Measurements from ENCODE around the gene CAPZB. TPM values are rescaled to one million over a fixed set of nuclear protein-coding genes. Genes with fewer than 3 reads are reported as not detected.

CAPZB gene
- total RNA-seq, 2 donors from 2014 or later = 336 to 373 TPM

GRCh38 chr1:19397217-19397945, 88.0 kb downstream of the CAPZB start:
- H3K9me3 Mint-ChIP-seq = no peaks in the 10 kb centered on the region
- DNase-seq (no peak), ATAC-seq (replicated peaks in 1 of 2) (no peak)
- no peaks in the 10 kb centered on the region for H3K27me3 Mint-ChIP-seq (ENCODE audit: low read depth)
- peaks cover 4 to 6% of the 10 kb centered on the region in 2 donors for H3K36me3 Mint-ChIP-seq (ENCODE audit: insufficient read depth in 2 of 2)
- peaks cover 81% of the 10 kb centered on the region for H3K4me1 Mint-ChIP-seq (ENCODE audit: low read depth)
- no peak overlapping the region for H3K27ac Mint-ChIP-seq
- H3K4me3 Mint-ChIP-seq = no peak overlapping the region

GRCh38 chr1:19396280-19396679, 89.1 kb downstream of the CAPZB start:
- Mint-ChIP-seq H3K27me3 (ENCODE audit: low read depth) (no peaks in the 10 kb centered on the region), H3K36me3 (ENCODE audit: insufficient read depth in 2 of 2) (peaks cover 4 to 6% of the 10 kb centered on the region in 2 donors), H3K9me3 (no peaks in the 10 kb centered on the region), H3K4me1 (ENCODE audit: low read depth) (peaks cover 85% of the 10 kb centered on the region), H3K4me3 (no peak overlapping the region), H3K27ac (no peak overlapping the region)
- ATAC-seq (replicated peaks in 1 of 2) (no peak), DNase-seq (no peak)

GRCh38 chr1:19395678-19396192, 89.6 kb downstream of the CAPZB start:
- H3K27ac Mint-ChIP-seq = no peak overlapping the region
- DNase-seq (no peak), ATAC-seq (replicated peaks in 1 of 2) (no peak)
- no peaks in the 10 kb centered on the region for H3K27me3 Mint-ChIP-seq (ENCODE audit: low read depth)
- no peak overlapping the region for H3K4me3 Mint-ChIP-seq
- H3K4me1 Mint-ChIP-seq (ENCODE audit: low read depth) = peaks cover 85% of the 10 kb centered on the region
- no peaks in the 10 kb centered on the region for H3K9me3 Mint-ChIP-seq
- H3K36me3 Mint-ChIP-seq (ENCODE audit: insufficient read depth in 2 of 2) = peaks cover 4 to 6% of the 10 kb centered on the region in 2 donors

- Mint-ChIP-seq H3K9me3 (no peaks in the 10 kb centered on the region), H3K4me1 (ENCODE audit: low read depth) (peaks cover 85% of the 10 kb centered on the region), H3K27me3 (ENCODE audit: low read depth) (no peaks in the 10 kb centered on the region), H3K36me3 (ENCODE audit: insufficient read depth in 2 of 2) (peaks cover 0 to 3% of the 10 kb centered on the region in 2 donors), H3K4me3 (no peak overlapping the region), H3K27ac (peak overlapping the region; percentile 42)
- ATAC-seq (replicated peaks in 1 of 2) = no peak
- no peak for DNase-seq
These were observed 92.3 kb downstream of the CAPZB start for GRCh38 chr1:19393046-19393445.

GRCh38 chr1:19392221-19392620, 93.1 kb downstream of the CAPZB start:
- DNase-seq (no peak), ATAC-seq (replicated peaks in 1 of 2) (no peak)
- Mint-ChIP-seq H3K4me3 (peak overlapping the region; percentile 77 to 92), H3K4me1 (ENCODE audit: low read depth) (peaks cover 82% of the 10 kb centered on the region), H3K27ac (peak overlapping the region; percentile 97), H3K36me3 (ENCODE audit: insufficient read depth in 2 of 2) (peaks cover 0 to 3% of the 10 kb centered on the region in 2 donors), H3K9me3 (no peaks in the 10 kb centered on the region), H3K27me3 (ENCODE audit: low read depth) (no peaks in the 10 kb centered on the region)

- Mint-ChIP-seq H3K27ac (peak overlapping the region; percentile 97), H3K36me3 (ENCODE audit: insufficient read depth in 2 of 2) (peaks cover 0 to 3% of the 10 kb centered on the region in 2 donors), H3K4me3 (peak overlapping the region; percentile 77 to 92), H3K9me3 (no peaks in the 10 kb centered on the region), H3K27me3 (ENCODE audit: low read depth) (no peaks in the 10 kb centered on the region), H3K4me1 (ENCODE audit: low read depth) (peaks cover 82% of the 10 kb centered on the region)
- DNase-seq (no peak), ATAC-seq (replicated peaks in 1 of 2) (peak; percentile 20 to 23)
These were observed 93.8 kb downstream of the CAPZB start for GRCh38 chr1:19391596-19391981.

DNA sequence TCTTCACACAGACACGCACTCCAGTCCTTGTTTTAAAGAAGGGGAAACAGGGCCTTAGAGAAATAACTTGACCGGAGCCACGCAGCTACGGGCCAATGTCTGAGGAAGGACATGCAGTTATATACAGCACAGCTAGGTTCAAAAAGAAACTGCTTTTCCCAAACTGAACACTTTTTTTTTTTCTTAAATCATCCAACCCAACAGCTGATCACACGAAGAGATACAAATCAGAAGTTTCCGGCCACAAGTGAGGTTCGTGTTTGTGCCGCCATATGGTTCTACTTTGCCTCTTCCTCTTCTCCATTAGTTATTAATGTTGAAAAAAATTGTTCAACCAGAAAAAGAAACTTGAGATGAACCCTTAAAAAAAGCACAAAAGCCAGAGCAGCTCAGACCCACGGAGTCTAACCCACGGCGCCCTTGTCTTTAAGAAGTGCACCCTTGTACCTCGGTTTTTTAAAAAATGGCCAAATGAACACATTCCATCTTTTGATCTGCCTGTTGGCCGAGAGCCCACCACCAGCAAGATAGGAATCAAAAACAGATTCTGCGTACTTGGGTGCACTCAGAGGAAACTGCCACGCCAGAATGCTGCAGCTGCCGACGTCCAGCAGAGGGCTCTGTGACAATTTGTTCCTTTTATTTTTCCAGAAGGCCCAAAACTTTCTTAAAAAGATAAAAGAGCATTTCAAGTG, 94.3 kb downstream of the CAPZB start:
- ATAC-seq (replicated peaks in 1 of 2) (peak; percentile 60 to 61), DNase-seq (peak; percentile 42 to 57)
- H3K27me3 Mint-ChIP-seq (ENCODE audit: low read depth) = no peaks in the 10 kb centered on the region
- peak overlapping the region; percentile 77 to 92 for H3K4me3 Mint-ChIP-seq
- H3K27ac Mint-ChIP-seq = peak overlapping the region; percentile 97
- peaks cover 79% of the 10 kb centered on the region for H3K4me1 Mint-ChIP-seq (ENCODE audit: low read depth)
- peaks cover 0 to 3% of the 10 kb centered on the region in 2 donors for H3K36me3 Mint-ChIP-seq (ENCODE audit: insufficient read depth in 2 of 2)
- no peaks in the 10 kb centered on the region for H3K9me3 Mint-ChIP-seq

GRCh38 chr1:19390166-19390850, 95.0 kb downstream of the CAPZB start:
- Mint-ChIP-seq H3K9me3 (no peaks in the 10 kb centered on the region), H3K4me1 (ENCODE audit: low read depth) (peaks cover 72% of the 10 kb centered on the region), H3K4me3 (peak overlapping the region; percentile 77 to 92), H3K36me3 (ENCODE audit: insufficient read depth in 2 of 2) (peaks cover 0 to 3% of the 10 kb centered on the region in 2 donors), H3K27ac (peak overlapping the region; percentile 97), H3K27me3 (ENCODE audit: low read depth) (no peaks in the 10 kb centered on the region)
- ATAC-seq (replicated peaks in 1 of 2) = no peak
- DNase-seq = no peak

DNA sequence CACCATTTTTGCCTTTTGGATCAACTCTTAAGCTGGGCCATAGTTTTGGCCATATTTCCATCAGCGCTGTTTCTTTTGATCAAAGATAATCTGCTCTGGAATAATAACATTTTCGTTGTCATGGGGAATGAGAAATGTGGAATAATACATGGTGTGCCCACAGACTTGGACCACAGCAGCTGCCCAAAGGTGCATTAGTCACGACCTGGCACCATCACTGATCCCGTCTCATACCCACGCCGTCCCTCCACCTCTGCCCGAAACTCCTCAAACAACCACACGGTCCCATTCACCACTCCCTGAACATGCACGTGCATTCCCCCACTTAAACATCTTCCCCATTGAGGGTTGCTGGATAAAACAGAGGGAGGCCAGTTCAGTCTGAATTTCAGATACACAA, 96.4 kb downstream of the CAPZB start:
- H3K4me3 Mint-ChIP-seq = no peak overlapping the region
- H3K27ac Mint-ChIP-seq = peak overlapping the region; percentile 16
- H3K4me1 Mint-ChIP-seq (ENCODE audit: low read depth) = peaks cover 61% of the 10 kb centered on the region
- DNase-seq (no peak), ATAC-seq (replicated peaks in 1 of 2) (no peak)
- no peaks in the 10 kb centered on the region for H3K27me3 Mint-ChIP-seq (ENCODE audit: low read depth)
- H3K9me3 Mint-ChIP-seq = no peaks in the 10 kb centered on the region
- peaks cover 0 to 4% of the 10 kb centered on the region in 2 donors for H3K36me3 Mint-ChIP-seq (ENCODE audit: insufficient read depth in 2 of 2)

DNA sequence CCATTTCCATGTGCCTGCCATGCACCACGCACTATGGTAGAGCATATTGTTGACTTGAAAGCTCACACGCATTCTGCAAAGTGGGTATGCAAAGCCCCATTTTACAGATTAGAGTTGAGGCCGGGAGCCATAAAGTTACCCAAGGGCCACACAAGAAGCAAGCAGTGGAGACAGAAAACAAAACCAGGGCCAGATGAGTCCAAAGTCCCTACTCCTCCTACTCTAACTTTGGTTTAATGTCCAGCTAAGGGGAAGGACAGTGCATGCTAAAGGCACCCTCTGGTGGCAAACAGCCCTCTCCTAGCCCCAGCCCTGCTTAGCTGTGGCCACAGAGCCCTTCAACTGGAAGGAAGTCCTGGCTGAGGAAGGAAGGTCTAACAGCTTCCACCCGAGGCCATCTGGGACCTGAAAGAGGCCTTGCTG, 98.3 kb downstream of the CAPZB start:
- Mint-ChIP-seq H3K9me3 (no peaks in the 10 kb centered on the region), H3K27ac (peak overlapping the region; percentile 25), H3K36me3 (ENCODE audit: insufficient read depth in 2 of 2) (peaks cover 0 to 6% of the 10 kb centered on the region in 2 donors), H3K27me3 (ENCODE audit: low read depth) (no peaks in the 10 kb centered on the region), H3K4me3 (no peak overlapping the region), H3K4me1 (ENCODE audit: low read depth) (peaks cover 45% of the 10 kb centered on the region)
- no peak for DNase-seq
- ATAC-seq (replicated peaks in 1 of 2) = no peak

DNA sequence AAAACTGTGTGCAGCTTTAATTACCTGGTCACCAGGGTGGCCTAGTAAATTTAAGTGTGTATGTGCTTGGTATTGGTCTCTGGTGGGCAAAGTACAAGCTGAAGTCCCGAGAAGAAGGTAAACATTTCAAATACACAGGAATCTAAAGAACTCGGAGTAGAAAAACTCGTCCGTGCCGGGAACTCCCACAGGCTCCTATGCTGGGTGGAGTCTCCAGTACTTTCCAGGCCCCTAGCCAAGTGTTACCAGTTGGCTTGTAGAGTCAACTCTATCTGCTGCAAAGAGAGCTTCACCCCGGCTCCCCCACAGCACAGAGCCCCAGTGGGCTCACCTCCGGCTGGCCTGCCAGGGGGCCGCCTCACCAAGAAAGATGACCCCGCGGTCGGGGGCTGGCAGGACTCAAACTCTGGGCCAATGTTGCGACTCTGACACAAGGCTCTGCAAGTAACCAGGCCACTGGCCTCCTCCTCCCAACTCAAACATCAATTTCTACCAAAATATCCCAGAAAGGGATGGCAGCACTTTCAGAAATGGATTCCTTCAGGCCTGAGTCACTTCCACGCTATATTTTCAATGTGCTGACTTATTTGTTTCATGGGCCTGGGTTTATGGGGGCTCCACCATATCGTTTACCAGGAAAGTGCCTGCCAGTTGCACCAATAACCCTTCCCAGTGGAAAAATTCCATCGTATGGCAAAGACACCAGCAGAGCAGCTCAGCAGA, 99.3 kb downstream of the CAPZB start:
- peaks cover 0 to 6% of the 10 kb centered on the region in 2 donors for H3K36me3 Mint-ChIP-seq (ENCODE audit: insufficient read depth in 2 of 2)
- H3K9me3 Mint-ChIP-seq = no peaks in the 10 kb centered on the region
- ATAC-seq (replicated peaks in 1 of 2) (no peak), DNase-seq (no peak)
- peaks cover 34% of the 10 kb centered on the region for H3K4me1 Mint-ChIP-seq (ENCODE audit: low read depth)
- H3K27me3 Mint-ChIP-seq (ENCODE audit: low read depth) = no peaks in the 10 kb centered on the region
- peak overlapping the region; percentile 36 for H3K27ac Mint-ChIP-seq
- H3K4me3 Mint-ChIP-seq = no peak overlapping the region

GRCh38 chr1:19385221-19385620, 100.1 kb downstream of the CAPZB start:
- peaks cover 26% of the 10 kb centered on the region for H3K4me1 Mint-ChIP-seq (ENCODE audit: low read depth)
- DNase-seq (no peak), ATAC-seq (replicated peaks in 1 of 2) (no peak)
- peaks cover 0 to 6% of the 10 kb centered on the region in 2 donors for H3K36me3 Mint-ChIP-seq (ENCODE audit: insufficient read depth in 2 of 2)
- H3K27ac Mint-ChIP-seq = no peak overlapping the region
- H3K27me3 Mint-ChIP-seq (ENCODE audit: low read depth) = no peaks in the 10 kb centered on the region
- H3K4me3 Mint-ChIP-seq = no peak overlapping the region
- no peaks in the 10 kb centered on the region for H3K9me3 Mint-ChIP-seq
